DND-41 (cell line): ENCODE measurements around the gene FBXL20.

Experiments
- ATAC-seq: fragments of 200-7000 bp; cut with Tn5 transposase; 3 replicates; pipeline ENCODE4 v1.9.1; 2021; ENCODE audit warnings: low read depth; ENCODE audit not compliant: insufficient read depth
- DNase-seq: peaks from one replicate; pipeline ENCODE4 v3.0.0-alpha.2; 2020
- H2AFZ ChIP-seq: 2 replicates; pipeline ENCODE4 v1.6.0; 2012; ENCODE audit warnings: low read depth, low read length
- H3K27ac ChIP-seq: 2 replicates; pipeline ENCODE4 v1.5.1; 2012; ENCODE audit warnings: low read length, inconsistent platforms
- H3K27me3 ChIP-seq: fragments of 200-600 bp; sonication (generic); 2 replicates; pipeline ENCODE4 v1.6.0; 2012; ENCODE audit warnings: low read length, mild to moderate bottlenecking, inconsistent platforms; ENCODE audit not compliant: insufficient read depth, poor library complexity
- H3K36me3 ChIP-seq: 2 replicates; pipeline ENCODE4 v1.5.1; 2012; ENCODE audit warnings: low read length, inconsistent platforms; ENCODE audit not compliant: insufficient read depth
- H3K4me1 ChIP-seq: 2 replicates; pipeline ENCODE4 v1.5.1; 2012; ENCODE audit warnings: mild to moderate bottlenecking, low read length; ENCODE audit not compliant: insufficient read depth
- H3K4me2 ChIP-seq: 2 replicates; pipeline ENCODE4 v1.6.0; 2012; ENCODE audit warnings: mild to moderate bottlenecking, moderate library complexity, low read length, inconsistent platforms; ENCODE audit not compliant: insufficient read depth
- H3K4me3 ChIP-seq, 2 experiments: fragments of 200-600 bp in 1 of 2; shearing (Covaris generic) in 1 of 2; 2 replicates each; pipeline ENCODE4 v1.5.1; 2012 to 2016; ENCODE audit warnings: inconsistent platforms in 2 of 2, low read length in 2 of 2, mild to moderate bottlenecking in 2 of 2, low read depth in 1 of 2, moderate library complexity in 1 of 2
- H3K79me2 ChIP-seq: 2 replicates; pipeline ENCODE4 v1.6.0; 2012; ENCODE audit warnings: low read length, inconsistent platforms; ENCODE audit not compliant: insufficient read depth
- H3K9ac ChIP-seq: 2 replicates; pipeline ENCODE4 v1.6.0; 2012; ENCODE audit warnings: low read depth, mild to moderate bottlenecking, inconsistent platforms, low read length, moderate library complexity
- H3K9me3 ChIP-seq: 2 replicates; pipeline ENCODE4 v1.5.1; 2012; ENCODE audit warnings: low read length, moderate library complexity, mild to moderate bottlenecking, inconsistent platforms; ENCODE audit not compliant: insufficient read depth, severe bottlenecking
- H4K20me1 ChIP-seq: 2 replicates; pipeline ENCODE4 v1.6.0; 2012; ENCODE audit warnings: low read length; ENCODE audit not compliant: insufficient read depth
- CTCF ChIP-seq: IDR thresholded peaks from 2 replicates; pipeline ENCODE4 v1.5.1; 2012; ENCODE audit warnings: borderline replicate concordance, low read length, moderate library complexity, mild to moderate bottlenecking; ENCODE audit not compliant: poor library complexity, severe bottlenecking; ENCODE audit errors: extremely low read depth
- EZH2 ChIP-seq: IDR thresholded peaks from 3 replicates; pipeline ENCODE4 v1.6.1; 2012; ENCODE audit warnings: borderline replicate concordance, low read depth, mild to moderate bottlenecking, moderate library complexity, low read length, inconsistent platforms; ENCODE audit not compliant: severe bottlenecking

Gene FBXL20

GRCh38 chr17:39416141-39416540, 14.7 kb upstream of the FBXL20 start:
- no peaks in the 10 kb centered on the region for H3K4me1 ChIP-seq
- no peak overlapping the region for H2AFZ ChIP-seq
- peaks cover 81% of the 10 kb centered on the region for H3K36me3 ChIP-seq
- TF ChIP-seq CTCF (no peak), EZH2 (no peak)
- H3K9ac ChIP-seq = no peak overlapping the region
- no peak for ATAC-seq
- H3K27ac ChIP-seq = no peak overlapping the region
- no peak overlapping the region for H3K4me3 ChIP-seq
- DNase-seq = no peak
- H3K79me2 ChIP-seq = peaks cover 4% of the 10 kb centered on the region; the same call in 1 of the 2 replicates
- H4K20me1 ChIP-seq = no peaks in the 10 kb centered on the region
- no peak overlapping the region for H3K4me2 ChIP-seq
- no peaks in the 10 kb centered on the region for H3K9me3 ChIP-seq
- H3K27me3 ChIP-seq = no peaks in the 10 kb centered on the region

- no peak overlapping the region for H2AFZ ChIP-seq
- DNase-seq (no peak), ATAC-seq (no peak)
- no peaks in the 10 kb centered on the region for H3K79me2 ChIP-seq
- no peaks in the 10 kb centered on the region for H3K9me3 ChIP-seq
- no peaks in the 10 kb centered on the region; the same call in 1 of the 2 replicates for H4K20me1 ChIP-seq
- no peak overlapping the region for H3K4me3 ChIP-seq
- no peaks in the 10 kb centered on the region for H3K27me3 ChIP-seq
- H3K4me1 ChIP-seq = no peaks in the 10 kb centered on the region
- peaks cover 84% of the 10 kb centered on the region for H3K36me3 ChIP-seq
- no peak overlapping the region for H3K4me2 ChIP-seq
- TF ChIP-seq EZH2 (no peak), CTCF (no peak)
- H3K9ac ChIP-seq = no peak overlapping the region
- no peak overlapping the region for H3K27ac ChIP-seq
Observed at GRCh38 chr17:39410279-39410678, 8.9 kb upstream of the FBXL20 start.

- H3K79me2 ChIP-seq = no peaks in the 10 kb centered on the region
- H3K4me3 ChIP-seq = no peak overlapping the region
- H3K36me3 ChIP-seq = peaks cover 67% of the 10 kb centered on the region
- H3K27me3 ChIP-seq = no peaks in the 10 kb centered on the region
- H4K20me1 ChIP-seq = no peaks in the 10 kb centered on the region; the same call in 1 of the 2 replicates
- no peak overlapping the region for H3K27ac ChIP-seq
- no peak for TF ChIP-seq EZH2
- TF ChIP-seq CTCF = no peak
- no peak overlapping the region for H2AFZ ChIP-seq
- no peaks in the 10 kb centered on the region for H3K4me1 ChIP-seq
- no peak overlapping the region for H3K4me2 ChIP-seq
- no peak for DNase-seq
- H3K9ac ChIP-seq = no peak overlapping the region
- H3K9me3 ChIP-seq = no peaks in the 10 kb centered on the region
- ATAC-seq = no peak
Observed at GRCh38 chr17:39408360-39408759, 6.9 kb upstream of the FBXL20 start.

- H3K4me3 ChIP-seq = no peak overlapping the region
- H3K36me3 ChIP-seq = peaks cover 57% of the 10 kb centered on the region
- H3K4me1 ChIP-seq = peaks cover 8% of the 10 kb centered on the region
- H3K9me3 ChIP-seq = no peaks in the 10 kb centered on the region
- no peak overlapping the region for H2AFZ ChIP-seq
- H3K27ac ChIP-seq = no peak overlapping the region
- ATAC-seq = no peak
- TF ChIP-seq EZH2 (no peak), CTCF (no peak)
- peaks cover under 1% of the 10 kb centered on the region; the same call in 1 of the 2 replicates for H3K79me2 ChIP-seq
- H3K27me3 ChIP-seq = no peaks in the 10 kb centered on the region
- no peak overlapping the region for H3K9ac ChIP-seq
- H4K20me1 ChIP-seq = no peaks in the 10 kb centered on the region; the same call in 1 of the 2 replicates
- no peak overlapping the region for H3K4me2 ChIP-seq
- no peak for DNase-seq
Observed at GRCh38 chr17:39406951-39407350, 5.5 kb upstream of the FBXL20 start.
